T1000 (cell line): ENCODE measurements around the gene MMP28.
"Not testable (repeated sequence)": the region's sequence is repeated elsewhere in the genome, so short reads cannot be mapped to it uniquely, and the experiment has no call there.

ENCODE experiments used
- DNase-seq: peaks from one replicate; lab custom pipeline; 2025; ENCODE audit warnings: mixed read lengths; lab: John Stamatoyannopoulos, UW

The MMP28 gene

GRCh38 chr17:35765756-35766488 lies 29.5 kb downstream of the MMP28 start:
- no peak for DNase-seq

- DNase-seq = no peak
These were observed 30.2 kb downstream of the MMP28 start for GRCh38 chr17:35765086-35765710.

GRCh38 chr17:35764123-35764991 lies 31.1 kb downstream of the MMP28 start:
- peak; percentile 85 for DNase-seq

GRCh38 chr17:35763767-35764122 lies 31.7 kb downstream of the MMP28 start:
- no peak for DNase-seq

- no peak for DNase-seq
These were observed 33.8 kb downstream of the MMP28 start for GRCh38 chr17:35761601-35762000.

GRCh38 chr17:35760587-35760986 lies 34.9 kb downstream of the MMP28 start, which contains the start of gene C17orf50:
Gene C17orf50 (plus strand): TSS chr17:35760887. CDS start chr17:35760942, 55 bp downstream.
- DNase-seq = no peak

GRCh38 chr17:35757243-35757642 lies 38.2 kb downstream of the MMP28 start:
- DNase-seq = no peak

- no peak for DNase-seq
These were observed 42.3 kb downstream of the MMP28 start, which contains the start of gene GAS2L2 for GRCh38 chr17:35752945-35753764. Gene GAS2L2 (minus strand): TSS chr17:35753239. CDS start chr17:35752850, 389 bp downstream.

- no peak for DNase-seq
These were observed 43.0 kb downstream of the MMP28 start for GRCh38 chr17:35752471-35752870.

GRCh38 chr17:35751541-35751940 lies 43.9 kb downstream of the MMP28 start:
- not testable (repeated sequence) for DNase-seq

- no peak for DNase-seq
These were observed 44.7 kb downstream of the MMP28 start for GRCh38 chr17:35750526-35751395.

GRCh38 chr17:35749560-35750412 lies 45.7 kb downstream of the MMP28 start:
- no peak for DNase-seq

- DNase-seq = no peak
These were observed 46.5 kb downstream of the MMP28 start for GRCh38 chr17:35748979-35749378.

GRCh38 chr17:35748341-35748841 lies 47.0 kb downstream of the MMP28 start:
- no peak for DNase-seq

- DNase-seq = peak; percentile 26
These were observed 47.9 kb downstream of the MMP28 start for GRCh38 chr17:35747540-35748017.

- DNase-seq = no peak
These were observed 49.6 kb downstream of the MMP28 start for GRCh38 chr17:35745749-35746320.

- no peak for DNase-seq
These were observed 50.2 kb downstream of the MMP28 start for GRCh38 chr17:35745246-35745645.

GRCh38 chr17:35744830-35745229 lies 50.6 kb downstream of the MMP28 start:
- no peak for DNase-seq
